GM23338 (cell line): ENCODE results near the gene RXFP2. TPM values are rescaled to one million over a fixed set of nuclear protein-coding genes. Genes with fewer than 3 reads are reported as not detected.

Experiments
- ATAC-seq: fragments of 200-7000 bp; cut with Tn5 transposase; 3 replicates; pipeline ENCODE4 v1.9.1; 2020
- DNase-seq: peaks from one replicate; pipeline ENCODE4 v3.0.0-alpha.2; 2015; ENCODE audit warnings: low spot score
- H2AFZ ChIP-seq: fragments of 200-600 bp; sonication (generic); 2 replicates; pipeline ENCODE4 v1.8.0; 2016; ENCODE audit warnings: antibody characterized with exemption, mild to moderate bottlenecking, moderate library complexity
- H3F3A ChIP-seq: fragments of 200-600 bp; sonication (generic); replicated peaks from 2 replicates; pipeline ENCODE4 v1.8.0; 2017; ENCODE audit warnings: antibody characterized with exemption, mixed run types, low read depth
- H3K27ac ChIP-seq: fragments of 200-600 bp; sonication (generic); 2 replicates; pipeline ENCODE4 v1.6.1; 2016; ENCODE audit warnings: low read depth
- H3K27me3 ChIP-seq: fragments of 200-600 bp; sonication (generic); 2 replicates; pipeline ENCODE4 v1.8.0; 2016; ENCODE audit warnings: mild to moderate bottlenecking, mixed run types, moderate library complexity; ENCODE audit not compliant: insufficient read depth
- H3K36me3 ChIP-seq: fragments of 200-600 bp; sonication (generic); 2 replicates; pipeline ENCODE4 v1.8.0; 2016; ENCODE audit warnings: mild to moderate bottlenecking; ENCODE audit not compliant: insufficient read depth
- H3K4me1 ChIP-seq: fragments of 200-600 bp; sonication (generic); 2 replicates; pipeline ENCODE4 v1.8.0; 2016; ENCODE audit warnings: mild to moderate bottlenecking, moderate library complexity; ENCODE audit not compliant: insufficient read depth
- H3K4me2 ChIP-seq: fragments of 200-600 bp; sonication (generic); 2 replicates; pipeline ENCODE4 v1.7.1; 2017; ENCODE audit warnings: mixed run types
- H3K4me3 ChIP-seq: fragments of 200-600 bp; sonication (generic); 2 replicates; pipeline ENCODE4 v1.6.1; 2016; ENCODE audit warnings: mixed run types
- H3K79me2 ChIP-seq: fragments of 200-600 bp; sonication (generic); replicated peaks from 2 replicates; pipeline ENCODE4 v1.8.0; 2017; ENCODE audit warnings: mild to moderate bottlenecking; ENCODE audit not compliant: insufficient read depth
- H3K9me2 ChIP-seq: fragments of 200-600 bp; sonication (generic); 2 replicates; pipeline ENCODE4 v1.8.0; 2017; ENCODE audit not compliant: insufficient read depth
- H4K20me1 ChIP-seq: fragments of 200-600 bp; sonication (generic); replicated peaks from 2 replicates; pipeline ENCODE4 v1.8.0; 2017; ENCODE audit warnings: mild to moderate bottlenecking; ENCODE audit not compliant: insufficient read depth
- H3K27ac Mint-ChIP-seq: 2 replicates; pipeline ENCODE4 v1.8.0; 2020; ENCODE audit warnings: inconsistent platforms, mild to moderate bottlenecking, moderate library complexity, mixed read lengths
- H3K27me3 Mint-ChIP-seq: 3 replicates; pipeline ENCODE4 v1.8.0; 2022; ENCODE audit warnings: low read depth, mild to moderate bottlenecking, moderate library complexity, mixed read lengths, inconsistent platforms; ENCODE audit not compliant: insufficient read depth, poor library complexity
- H3K36me3 Mint-ChIP-seq: 3 replicates; pipeline ENCODE4 v1.8.0; 2021; ENCODE audit warnings: low read depth, mild to moderate bottlenecking, inconsistent platforms, moderate library complexity, mixed read lengths
- H3K4me1 Mint-ChIP-seq: 3 replicates; pipeline ENCODE4 v1.8.0; 2020; ENCODE audit warnings: mild to moderate bottlenecking, inconsistent platforms, mixed read lengths
- H3K4me3 Mint-ChIP-seq: 3 replicates; pipeline ENCODE4 v1.8.0; 2021; ENCODE audit warnings: moderate library complexity, mild to moderate bottlenecking, inconsistent platforms, mixed read lengths
- H3K9me3 Mint-ChIP-seq: 3 replicates; pipeline ENCODE4 v1.8.0; 2020; ENCODE audit warnings: moderate library complexity, mild to moderate bottlenecking, inconsistent platforms, mixed read lengths
- CREB1 ChIP-seq: fragments of 250-450 bp; sonication (Bioruptor Pico); IDR thresholded peaks from 2 replicates; pipeline ENCODE4 v1.5.0; 2020; ENCODE audit warnings: low read depth, mild to moderate bottlenecking, moderate library complexity
- CTCF ChIP-seq, 2 experiments: fragments of 200-600 bp in 1 of 2; sonication (generic) in 1 of 2; conservative IDR thresholded peaks; 2 replicates each; pipeline versions ENCODE4 v1.5.1 to v1.6.1; 2016 to 2017; ENCODE audit warnings: antibody characterized with exemption in 2 of 2, low read depth in 2 of 2, mild to moderate bottlenecking in 2 of 2, moderate library complexity in 1 of 2
- JUNB ChIP-seq: IDR thresholded peaks from one replicate; pipeline ENCODE4 v1.6.1; 2016; ENCODE audit warnings: antibody characterized with exemption; ENCODE audit not compliant: unreplicated experiment
- NANOG ChIP-seq: IDR thresholded peaks from 2 replicates; pipeline ENCODE4 v1.6.1; 2016; ENCODE audit warnings: antibody characterized with exemption, borderline replicate concordance
- STAT1 ChIP-seq: IDR thresholded peaks from one replicate; pipeline ENCODE4 v1.6.1; 2016; ENCODE audit warnings: antibody characterized with exemption; ENCODE audit not compliant: unreplicated experiment
- ZNF114 ChIP-seq: fragments of 250-450 bp; sonication (Bioruptor Pico); IDR thresholded peaks from 2 replicates; pipeline ENCODE4 v1.5.0; 2020; ENCODE audit warnings: mild to moderate bottlenecking, moderate library complexity
- ZNF331 ChIP-seq: fragments of 250-450 bp; sonication (Bioruptor Pico); IDR thresholded peaks from 2 replicates; pipeline ENCODE4 v1.5.0; 2020; ENCODE audit warnings: low read depth, mild to moderate bottlenecking, moderate library complexity
- polyA plus RNA-seq: library from polyadenylated mRNA; unstranded; fragments of >200 nt; fragmentation: Nextera tagmentation; extraction: Ambion mirVana; gene quantifications from 2 replicates; pipeline ENCODE4 v1.2.1, GENCODE V29; 2016
- total RNA-seq: library from RNA; depleted of rRNA; stranded (reverse); fragments of >200 nt; shearing (Covaris generic); gene quantifications from 2 replicates; pipeline ENCODE4 v1.2.3, GENCODE V29; 2014
- TF ChIP-seq, protein P1 (sequence below): IDR thresholded peaks from 2 replicates; pipeline ENCODE4 v1.6.1; 2016; ENCODE audit warnings: antibody characterized with exemption

RXFP2 gene
- total and polyA plus RNA-seq, 2 experiments from 2014 or later: not detected

GRCh38 chr13:31794452-31794851 is 55.1 kb downstream of the RXFP2 start:
- H3K27me3 ChIP-seq: no peaks in the 10 kb centered on the region
- Mint-ChIP-seq H3K9me3 (no peaks in the 10 kb centered on the region), H3K27me3 (no peaks in the 10 kb centered on the region), H3K4me3 (no peak overlapping the region), H3K4me1 (no peaks in the 10 kb centered on the region), H3K27ac (no peak overlapping the region), H3K36me3 (no peaks in the 10 kb centered on the region)
- no peak for TF ChIP-seq ZNF114
- H4K20me1 ChIP-seq: no peaks in the 10 kb centered on the region
- no peaks in the 10 kb centered on the region for H3K9me2 ChIP-seq
- no peak overlapping the region for H2AFZ ChIP-seq
- no peak overlapping the region for H3K4me2 ChIP-seq
- H3K4me1 ChIP-seq: no peaks in the 10 kb centered on the region
- H3K27ac ChIP-seq: no peak overlapping the region
- no peaks in the 10 kb centered on the region for H3F3A ChIP-seq
- H3K36me3 ChIP-seq: no peaks in the 10 kb centered on the region
- DNase-seq: no peak
- no peaks in the 10 kb centered on the region for H3K79me2 ChIP-seq
- ATAC-seq: no peak
- H3K4me3 ChIP-seq: no peak overlapping the region

GRCh38 chr13:31797154-31797775 is 57.9 kb downstream of the RXFP2 start:
- Histone ChIP-seq H3K4me3 (no peak overlapping the region), H2AFZ (no peak overlapping the region), H3K9me2 (no peaks in the 10 kb centered on the region), H3K27me3 (no peaks in the 10 kb centered on the region), H3K79me2 (no peaks in the 10 kb centered on the region), H3K4me1 (no peaks in the 10 kb centered on the region), H4K20me1 (no peaks in the 10 kb centered on the region), H3K4me2 (no peak overlapping the region), H3K27ac (no peak overlapping the region), H3F3A (no peaks in the 10 kb centered on the region), H3K36me3 (no peaks in the 10 kb centered on the region)
- peak; percentile 63 for DNase-seq
- no peaks in the 10 kb centered on the region for H3K4me1 Mint-ChIP-seq
- no peak overlapping the region for H3K4me3 Mint-ChIP-seq
- no peaks in the 10 kb centered on the region; the same call in 2 of the 3 replicates for H3K9me3 Mint-ChIP-seq
- TF ChIP-seq ZNF331 (CRISPR knock-in tag): no peak
- TF ChIP-seq ZNF114: no peak
- TF ChIP-seq CTCF (conservative IDR thresholded peaks at IDR 0.05; ENCODE audit: low read depth in 2 of 2): peak; percentile 52 to 55
- no peaks in the 10 kb centered on the region for H3K36me3 Mint-ChIP-seq
- no peaks in the 10 kb centered on the region for H3K27me3 Mint-ChIP-seq
- no peak for ATAC-seq
- no peak overlapping the region for H3K27ac Mint-ChIP-seq

DNA sequence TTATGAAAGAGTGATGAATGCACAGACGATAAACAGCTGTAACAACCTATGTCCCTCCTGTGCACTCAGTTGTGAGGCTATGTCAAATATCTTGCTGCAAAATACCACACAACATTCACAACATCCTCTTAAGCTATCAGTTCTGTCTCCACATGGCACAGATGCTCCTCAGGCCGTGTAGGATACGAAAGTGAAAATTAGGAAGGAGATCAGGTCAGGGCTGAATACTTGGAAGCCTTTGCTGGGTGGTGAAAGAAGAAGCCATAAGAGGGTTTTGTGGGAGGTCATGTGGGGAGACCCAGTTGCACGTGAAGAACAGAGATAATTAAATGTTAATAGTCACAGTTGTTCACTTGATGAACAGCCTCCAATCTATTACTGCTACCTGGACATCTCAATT is 58.9 kb downstream of the RXFP2 start:
- H3K4me1 Mint-ChIP-seq: no peaks in the 10 kb centered on the region
- no peaks in the 10 kb centered on the region for H4K20me1 ChIP-seq
- H3K79me2 ChIP-seq: no peaks in the 10 kb centered on the region
- ATAC-seq: no peak
- H3K9me3 Mint-ChIP-seq: no peaks in the 10 kb centered on the region; the same call in 2 of the 3 replicates
- H3K36me3 Mint-ChIP-seq: no peaks in the 10 kb centered on the region
- H2AFZ ChIP-seq: no peak overlapping the region
- H3K27me3 ChIP-seq: no peaks in the 10 kb centered on the region
- no peak overlapping the region for H3K27ac Mint-ChIP-seq
- no peak for DNase-seq
- H3K9me2 ChIP-seq: no peaks in the 10 kb centered on the region
- no peaks in the 10 kb centered on the region for H3K36me3 ChIP-seq
- no peak overlapping the region for H3K27ac ChIP-seq
- H3K4me3 ChIP-seq: no peak overlapping the region
- H3K4me2 ChIP-seq: no peak overlapping the region
- H3K27me3 Mint-ChIP-seq: no peaks in the 10 kb centered on the region
- no peak overlapping the region for H3K4me3 Mint-ChIP-seq
- H3F3A ChIP-seq: no peaks in the 10 kb centered on the region
- H3K4me1 ChIP-seq: no peaks in the 10 kb centered on the region
- TF ChIP-seq STAT1 (no peak), JUNB (no peak), ZNF331 (CRISPR knock-in tag) (no peak), CREB1 (CRISPR knock-in tag) (no peak), NANOG (no peak)
- TF ChIP-seq, protein P1, sequence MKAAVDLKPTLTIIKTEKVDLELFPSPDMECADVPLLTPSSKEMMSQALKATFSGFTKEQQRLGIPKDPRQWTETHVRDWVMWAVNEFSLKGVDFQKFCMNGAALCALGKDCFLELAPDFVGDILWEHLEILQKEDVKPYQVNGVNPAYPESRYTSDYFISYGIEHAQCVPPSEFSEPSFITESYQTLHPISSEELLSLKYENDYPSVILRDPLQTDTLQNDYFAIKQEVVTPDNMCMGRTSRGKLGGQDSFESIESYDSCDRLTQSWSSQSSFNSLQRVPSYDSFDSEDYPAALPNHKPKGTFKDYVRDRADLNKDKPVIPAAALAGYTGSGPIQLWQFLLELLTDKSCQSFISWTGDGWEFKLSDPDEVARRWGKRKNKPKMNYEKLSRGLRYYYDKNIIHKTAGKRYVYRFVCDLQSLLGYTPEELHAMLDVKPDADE: no peak
